ENCODE results near the gene ALOX12.

DNA sequence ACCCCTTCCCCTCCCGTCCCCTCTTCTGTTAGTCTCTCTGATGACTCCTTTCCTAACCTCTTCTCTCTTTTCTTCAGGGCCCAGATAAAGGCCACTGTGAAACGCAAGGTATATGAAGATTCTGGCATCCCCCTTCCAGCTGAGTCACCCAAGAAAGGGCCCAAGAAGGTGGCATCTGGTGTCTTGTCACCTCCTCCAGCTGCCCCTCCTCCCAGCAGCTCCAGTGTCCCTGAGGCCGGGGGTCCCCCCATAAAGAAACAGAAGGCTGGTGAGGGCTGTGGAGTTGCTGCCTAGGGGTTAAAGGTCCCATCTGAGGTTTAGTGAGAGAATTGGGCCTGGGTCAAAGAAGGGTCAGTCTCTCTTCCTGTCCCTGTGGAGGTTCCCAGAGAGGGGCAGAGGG, 20.6 kb downstream of the ALOX12 start:
- TF ChIP-seq, protein P1, sequence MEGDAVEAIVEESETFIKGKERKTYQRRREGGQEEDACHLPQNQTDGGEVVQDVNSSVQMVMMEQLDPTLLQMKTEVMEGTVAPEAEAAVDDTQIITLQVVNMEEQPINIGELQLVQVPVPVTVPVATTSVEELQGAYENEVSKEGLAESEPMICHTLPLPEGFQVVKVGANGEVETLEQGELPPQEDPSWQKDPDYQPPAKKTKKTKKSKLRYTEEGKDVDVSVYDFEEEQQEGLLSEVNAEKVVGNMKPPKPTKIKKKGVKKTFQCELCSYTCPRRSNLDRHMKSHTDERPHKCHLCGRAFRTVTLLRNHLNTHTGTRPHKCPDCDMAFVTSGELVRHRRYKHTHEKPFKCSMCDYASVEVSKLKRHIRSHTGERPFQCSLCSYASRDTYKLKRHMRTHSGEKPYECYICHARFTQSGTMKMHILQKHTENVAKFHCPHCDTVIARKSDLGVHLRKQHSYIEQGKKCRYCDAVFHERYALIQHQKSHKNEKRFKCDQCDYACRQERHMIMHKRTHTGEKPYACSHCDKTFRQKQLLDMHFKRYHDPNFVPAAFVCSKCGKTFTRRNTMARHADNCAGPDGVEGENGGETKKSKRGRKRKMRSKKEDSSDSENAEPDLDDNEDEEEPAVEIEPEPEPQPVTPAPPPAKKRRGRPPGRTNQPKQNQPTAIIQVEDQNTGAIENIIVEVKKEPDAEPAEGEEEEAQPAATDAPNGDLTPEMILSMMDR (IDR thresholded peaks at IDR 0.05; ENCODE audit: low read length), result no peak
- no peak for TF ChIP-seq EZH2 (IDR thresholded peaks at IDR 0.05; ENCODE audit: borderline replicate concordance, low read length)

All from OCI-LY1 (cell line).